Kidney (tissue), 2 donors: ENCODE data around the gene TCF7L1. TPM values are rescaled to one million over a fixed set of nuclear protein-coding genes. Genes with fewer than 3 reads are reported as not detected.

Source experiments
- polyA plus RNA-seq: library from polyadenylated mRNA; stranded (reverse); fragments of 350-450 nt; fragmentation: Illumina TruSeq; extraction: RNeasy Lipid Tissue Mini Kit (QIAGEN cat#74804); gene quantifications from one replicate; pipeline ENCODE4 v1.2.3, GENCODE V29; 2014; ENCODE audit warnings: low read depth, low replicate concordance; ENCODE audit not compliant: insufficient read depth
- total RNA-seq: library from RNA; stranded (reverse); fragmentation: NEBNext Ultra II Directional; extraction: Animal tissue kit (Norgen Biotek cat#: 25700); gene quantifications from one replicate; pipeline ENCODE4 v1.2.1, GENCODE V29; 2021
- donor health status: DM: yes; HTN: yes; CAD: no.

TCF7L1 gene
- total and polyA plus RNA-seq, 2 donors from 2014 or later, result 10.2 to 12.5 TPM

Other genes with a start within 250 kb of the TCF7L1 start
- 1,610 TPM for gene TMSB10, start 227.7 kb upstream of the TCF7L1 start, total RNA-seq
- gene TMSB10, start 227.7 kb upstream of the TCF7L1 start, polyA plus RNA-seq, result 2,277 TPM
- 64.3 TPM for gene KCMF1, start 162.2 kb upstream of the TCF7L1 start, total RNA-seq
- gene KCMF1, start 162.2 kb upstream of the TCF7L1 start, polyA plus RNA-seq, result 21.0 TPM
- 175 TPM for gene TGOLN2, start 194.6 kb downstream of the TCF7L1 start, total RNA-seq
- 71.8 TPM for gene TGOLN2, start 194.6 kb downstream of the TCF7L1 start, polyA plus RNA-seq
- gene RETSAT, start 221.1 kb downstream of the TCF7L1 start, total RNA-seq, result 53.9 TPM
- 42.9 TPM for gene RETSAT, start 221.1 kb downstream of the TCF7L1 start, polyA plus RNA-seq
- gene ELMOD3, start 221.4 kb downstream of the TCF7L1 start, total RNA-seq, result 15.3 TPM
- gene ELMOD3, start 221.4 kb downstream of the TCF7L1 start, polyA plus RNA-seq, result 17.0 TPM